Right lobe of liver (tissue), 6 donors: ENCODE data around the gene GBP1. TPM values are rescaled to one million over a fixed set of nuclear protein-coding genes. Genes with fewer than 3 reads are reported as not detected.
"Not testable (repeated sequence)": the region's sequence is repeated elsewhere in the genome, so short reads cannot be mapped to it uniquely, and the experiment has no call there.

ENCODE experiments used
- ATAC-seq, 4 donors: fragments of 200-7000 bp; cut with Tn5 transposase; one replicate each; pipeline ENCODE4 v1.9.1; 2020; ENCODE audit warnings: mild to moderate bottlenecking in 4 of 4, moderate library complexity in 4 of 4
- DNase-seq, 3 donors: peaks; one replicate each; pipeline ENCODE4 v3.0.0-alpha.2; 2020
- H3K27ac ChIP-seq, 3 donors: fragments of 200-600 bp; one replicate each; pipeline ENCODE4 v1.8.0; 2022
- H3K27me3 ChIP-seq, 2 donors: fragments of 200-600 bp; one replicate each; pipeline ENCODE4 v1.8.0; 2022
- H3K36me3 ChIP-seq, 4 donors: fragments of 200-600 bp; sonication (generic) in 1 of 4; one replicate each; pipeline versions ENCODE4 v1.5.1 to v1.8.0; 2017 to 2022; ENCODE audit warnings: control low read depth in 1 of 4
- H3K4me1 ChIP-seq, 4 donors: fragments of 200-600 bp; sonication (generic) in 1 of 4; one replicate each; pipeline versions ENCODE4 v1.5.1 to v1.8.0; 2017 to 2022; ENCODE audit warnings: control low read depth in 1 of 4
- H3K4me3 ChIP-seq, 3 donors: fragments of 200-600 bp; one replicate each; pipeline ENCODE4 v1.8.0; 2022
- H3K9me3 ChIP-seq, 4 donors: fragments of 200-600 bp; sonication (generic) in 1 of 4; one replicate each; pipeline versions ENCODE4 v1.5.1 to v1.8.0; 2017 to 2022; ENCODE audit warnings: control low read depth in 1 of 4
- CTCF ChIP-seq, 4 donors: fragments of 200-600 bp in 3 of 4; fragments of 450-650 bp in 1 of 4; IDR thresholded peaks; one replicate each; pipeline versions ENCODE4 v1.5.1 to v1.8.0; 2016 to 2022; ENCODE audit warnings: antibody characterized with exemption in 4 of 4, mild to moderate bottlenecking in 2 of 4
- POLR2A ChIP-seq: fragments of 450-650 bp; IDR thresholded peaks from one replicate; pipeline ENCODE4 v1.6.1; 2017; ENCODE audit warnings: antibody characterized with exemption, mild to moderate bottlenecking
- WGBS: methylation state at CpG from one replicate; pipeline ENCODE4 v1.1.6; 2018; ENCODE audit warnings: low coverage, low lambda C conversion rate; ENCODE audit not compliant: insufficient coverage; ENCODE audit errors: missing lambda C conversion rate; 5-methylcytosine and 5-hydroxymethylcytosine counted together
- intact Hi-C, 2 donors: fragments of 100-400 bp; cut with DNase I; formaldehyde crosslinking; loops; one replicate each; pipeline versions ENCODE4 v1.11.2 to v1.14.1; 2022
- total RNA-seq, 6 experiments: library from RNA; depleted of rRNA in 2 of 6; stranded (reverse); fragments of >200 nt in 2 of 6; fragmentation: NEBNext Ultra II Directional in 3 of 6; extraction: Animal tissue kit (Norgen Biotek cat#: 25700) in 3 of 6; gene quantifications; one replicate each; pipeline versions ENCODE4 v1.1.0 to v1.2.4, GENCODE V29; 2016 to 2023
- donor health status: DM: no; HTN: yes; CAD: no.
- donor health status: DM: no; HTN: no; CAD: no.
- donor health status: DM: no; HTN: no; CAD: no.
- donor health status: DM: no; HTN: yes; CAD: no.
- donor health status: DM: no; HTN: yes; CAD: no.

Gene GBP1
- total RNA-seq, 6 experiments from 2014 or later = 9.7 to 153 (median 43.7) TPM

GRCh38 chr1:89072466-89073065 is 7.6 kb upstream of the GBP1 start:
- H3K9me3 ChIP-seq, H3K27me3 ChIP-seq, H3K4me3 ChIP-seq, H3K36me3 ChIP-seq, intact Hi-C loops: not testable (repeated sequence)
- Histone ChIP-seq H3K4me1 (peaks cover 0 to 11% (median 0%) of the 10 kb centered on the region in 4 donors), H3K27ac (peak overlapping the region in 1 of 3 donors; percentile 5)
- DNase-seq (peak in 1 of 3 donors; percentile 23), ATAC-seq (peak; percentile 20 to 64 (median 45))
- WGBS = 14% methylated on average over 3 of the region's 8 CpGs
- TF ChIP-seq CTCF (IDR thresholded peaks at IDR 0.05) = peak in 2 of 4 donors; percentile 26 to 36

- no peak for DNase-seq
- WGBS = 69% methylated on average over 1 of the region's 1 CpG
- peak overlapping the region in 1 of 3 donors; percentile 7 for H3K4me3 ChIP-seq
These were observed 5.5 kb upstream of the GBP1 start for GRCh38 chr1:89070509-89070908.

GRCh38 chr1:89069951-89070350 is 4.9 kb upstream of the GBP1 start:
- H3K9me3 ChIP-seq = no peaks in the 10 kb centered on the region
- H3K27me3 ChIP-seq = no peaks in the 10 kb centered on the region
- peak overlapping the region; percentile 7 to 26 (median 22) for H3K4me3 ChIP-seq
- DNase-seq (no peak), ATAC-seq (peak; percentile 7 to 38 (median 26))
- peak overlapping the region; percentile 52 to 77 (median 64) for H3K27ac ChIP-seq
- WGBS = 23% methylated on average over 2 of the region's 2 CpGs
- peaks cover 0 to 11% (median 0%) of the 10 kb centered on the region in 4 donors for H3K4me1 ChIP-seq
- intact Hi-C loops = no loop called here
- TF ChIP-seq POLR2A = no peak
- H3K36me3 ChIP-seq = no peaks in the 10 kb centered on the region

More at GRCh38 chr1:89070509-89070908, 5.5 kb upstream of the GBP1 start:
- ATAC-seq = peak in 2 of 4 donors; percentile 6 to 26
- H3K27me3 ChIP-seq = no peaks in the 10 kb centered on the region
- H3K36me3 ChIP-seq = no peaks in the 10 kb centered on the region
- H3K9me3 ChIP-seq = no peaks in the 10 kb centered on the region
- H3K27ac ChIP-seq = peak overlapping the region in 2 of 3 donors; percentile 52 to 64
- peaks cover 0 to 11% (median 0%) of the 10 kb centered on the region in 4 donors for H3K4me1 ChIP-seq
- intact Hi-C loops = no loop called here
- no peak for TF ChIP-seq POLR2A
- no peak for TF ChIP-seq CTCF (IDR thresholded peaks at IDR 0.05)

GRCh38 chr1:89068291-89068690 is 3.3 kb upstream of the GBP1 start:
- ATAC-seq (peak; percentile 54 to 64 (median 56)), DNase-seq (peak; percentile 76 to 89 (median 77))
- peak overlapping the region in 2 of 3 donors; percentile 64 to 77 for H3K27ac ChIP-seq
- H3K4me1 ChIP-seq = peaks cover 0 to 11% (median 3%) of the 10 kb centered on the region in 4 donors
- no peaks in the 10 kb centered on the region for H3K36me3 ChIP-seq
- H3K27me3 ChIP-seq = no peaks in the 10 kb centered on the region
- intact Hi-C loops = no loop called here
- TF ChIP-seq POLR2A (no peak), CTCF (IDR thresholded peaks at IDR 0.05) (no peak)
- H3K9me3 ChIP-seq = no peaks in the 10 kb centered on the region
- no peak overlapping the region for H3K4me3 ChIP-seq

- intact Hi-C loops = no loop called here
- DNase-seq = no peak
- WGBS = 2% methylated on average over 4 of the region's 4 CpGs
These were observed 376 bp downstream of the GBP1 start for GRCh38 chr1:89064632-89065031.

More at GRCh38 chr1:89064632-89065031, 376 bp downstream of the GBP1 start:
- Histone ChIP-seq H3K9me3 (no peaks in the 10 kb centered on the region), H3K36me3 (peaks cover 0 to 21% (median under 1%) of the 10 kb centered on the region in 4 donors), H3K27me3 (no peaks in the 10 kb centered on the region), H3K4me1 (peaks cover 0 to 27% (median 6%) of the 10 kb centered on the region in 4 donors), H3K4me3 (peak overlapping the region; percentile 55 to 64 (median 63)), H3K27ac (peak overlapping the region; percentile 91 to 99 (median 95))
- ATAC-seq = peak; percentile 46 to 79 (median 64)
- no peak for TF ChIP-seq CTCF (IDR thresholded peaks at IDR 0.05)
- no peak for TF ChIP-seq POLR2A
